Sciatic nerve (tissue), 2 donors: ENCODE measurements around the gene UBN2. TPM values are rescaled to one million over a fixed set of nuclear protein-coding genes. Genes with fewer than 3 reads are reported as not detected.
"Not testable (repeated sequence)": the region's sequence is repeated elsewhere in the genome, so short reads cannot be mapped to it uniquely, and the experiment has no call there.

ENCODE experiments used
- ATAC-seq: fragments of 200-7000 bp; cut with Tn5 transposase; one replicate; pipeline ENCODE4 v1.9.1; 2020; ENCODE audit warnings: mild to moderate bottlenecking, moderate library complexity
- DNase-seq: peaks from one replicate; pipeline ENCODE4 v3.0.0-alpha.2; 2020; ENCODE audit warnings: low spot score
- intact Hi-C: fragments of 100-400 bp; cut with DNase I; formaldehyde crosslinking; loops from one replicate; pipeline ENCODE4 v1.14.2; 2022
- total RNA-seq: library from RNA; stranded (reverse); fragmentation: NEBNext Ultra II Directional; extraction: Animal tissue kit (Norgen Biotek cat#: 25700); gene quantifications from one replicate; pipeline ENCODE4 v1.2.1, GENCODE V29; 2021
- donor health status: DM: no; HTN: no; CAD: no.
- donor health status: DM: no; HTN: no; CAD: no.

The UBN2 gene
- total RNA-seq, 1 donor from 2014 or later = 36.5 TPM

DNA sequence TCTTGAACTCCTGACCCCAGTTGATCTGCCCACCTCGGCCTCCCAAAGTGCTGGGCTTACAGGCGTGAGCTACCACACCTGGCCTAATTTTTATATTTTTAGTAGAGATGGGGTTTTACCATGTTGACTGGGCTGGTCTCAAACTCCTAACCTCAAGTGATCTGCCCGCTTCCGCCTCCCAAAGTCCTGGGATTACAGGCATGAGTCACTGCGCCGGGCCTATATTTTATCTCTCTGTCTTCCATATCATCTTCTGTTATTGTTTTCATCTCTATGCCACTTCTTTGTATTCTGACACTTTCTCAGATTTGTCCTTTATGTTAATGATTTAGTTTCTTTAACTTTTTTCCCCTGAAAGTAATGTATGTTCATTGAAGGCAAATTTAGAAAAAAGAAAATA, 55.1 kb downstream of the UBN2 start:
- intact Hi-C loops = no loop called here
- no peak for DNase-seq
- no peak for ATAC-seq

- ATAC-seq (no peak), DNase-seq (no peak)
- intact Hi-C loops = no loop called here
Measured at GRCh38 chr7:139292821-139293220, 61.8 kb downstream of the UBN2 start.

DNA sequence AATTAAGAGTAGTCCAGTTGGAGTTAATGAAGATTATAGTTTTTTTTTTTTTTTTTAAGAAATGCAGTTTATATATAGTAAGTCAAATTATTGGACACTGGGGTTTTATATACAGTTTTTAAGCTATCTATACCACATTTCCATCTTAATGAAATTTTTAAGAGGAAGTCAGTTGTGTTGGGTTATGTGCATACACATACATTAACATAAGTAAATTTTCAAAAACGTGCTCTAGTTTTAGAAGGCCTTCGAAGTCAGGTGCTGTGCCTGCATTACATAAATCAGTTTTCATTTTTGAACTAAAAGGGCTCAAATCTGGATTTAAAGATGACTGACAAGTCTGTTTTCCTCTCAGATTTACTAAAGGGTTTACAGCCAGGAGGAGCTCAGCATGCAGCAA, 62.5 kb downstream of the UBN2 start:
- ATAC-seq (no peak), DNase-seq (no peak)
- intact Hi-C loops = no loop called here

DNA sequence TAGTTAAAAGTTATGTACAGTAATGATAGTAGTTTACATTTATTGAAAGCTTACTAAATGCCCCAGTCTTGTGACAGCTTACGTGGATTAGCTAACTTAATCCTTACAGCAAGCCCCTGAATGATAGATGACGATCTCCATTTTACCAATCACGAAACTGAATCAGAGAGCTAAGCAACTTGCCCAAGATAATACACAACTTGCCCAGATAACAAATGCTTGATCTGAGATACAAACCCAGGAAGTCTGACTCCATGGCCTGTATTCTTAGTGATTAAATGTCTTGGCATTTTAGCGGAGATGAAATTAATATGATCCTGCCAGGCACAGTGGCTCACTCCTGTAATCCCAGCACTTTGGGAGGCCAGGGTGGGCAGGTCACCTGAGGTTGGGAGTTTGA, 63.2 kb downstream of the UBN2 start:
- ATAC-seq (no peak), DNase-seq (no peak)
- intact Hi-C loops = no loop called here

- ATAC-seq = no peak
- DNase-seq = no peak
- intact Hi-C loops = no loop called here
Measured at GRCh38 chr7:139294951-139295575, 64.0 kb downstream of the UBN2 start.

DNA sequence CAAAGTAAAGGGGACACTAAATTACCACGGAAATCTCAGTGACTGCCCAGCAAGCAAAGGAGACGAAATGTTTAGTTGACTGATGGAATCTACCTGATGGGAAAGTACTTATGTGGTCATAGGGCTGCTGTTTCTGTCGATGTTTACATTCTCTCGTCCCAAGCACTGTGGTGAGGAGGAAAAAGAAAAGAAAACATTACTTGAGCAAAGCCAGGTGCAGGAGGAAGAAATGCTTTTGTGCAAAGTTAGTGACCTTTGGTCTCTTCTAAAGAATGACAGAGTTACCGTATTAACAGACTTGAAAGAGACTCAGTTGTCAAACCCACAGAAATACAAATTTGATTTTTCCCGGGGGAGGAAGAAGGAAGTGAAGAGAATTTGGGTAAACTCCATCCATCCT, 66.8 kb downstream of the UBN2 start:
- intact Hi-C loops = no loop called here
- DNase-seq = no peak
- ATAC-seq = no peak

DNA sequence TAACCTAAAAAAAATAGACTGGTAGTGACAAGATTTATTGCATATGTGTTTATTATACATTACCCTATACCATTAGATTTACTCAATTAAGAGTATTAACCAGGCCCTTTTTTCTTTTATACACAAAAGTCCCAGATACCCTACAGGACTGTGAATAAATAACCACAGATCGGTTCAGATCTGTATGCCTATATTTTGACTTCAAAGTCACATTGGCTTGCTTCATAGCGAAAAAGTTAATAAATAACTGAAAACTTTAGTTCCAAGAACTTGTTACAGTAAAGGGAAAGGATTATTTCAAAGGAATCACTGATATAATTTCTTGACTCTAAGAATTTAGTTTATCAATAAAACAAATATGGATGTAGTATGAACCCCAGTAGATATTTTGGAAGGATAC, 68.3 kb downstream of the UBN2 start:
- ATAC-seq = no peak
- intact Hi-C loops = no loop called here
- DNase-seq = no peak

GRCh38 chr7:139300390-139300789, 69.4 kb downstream of the UBN2 start:
- DNase-seq (no peak), ATAC-seq (no peak)
- intact Hi-C loops = no loop called here

DNA sequence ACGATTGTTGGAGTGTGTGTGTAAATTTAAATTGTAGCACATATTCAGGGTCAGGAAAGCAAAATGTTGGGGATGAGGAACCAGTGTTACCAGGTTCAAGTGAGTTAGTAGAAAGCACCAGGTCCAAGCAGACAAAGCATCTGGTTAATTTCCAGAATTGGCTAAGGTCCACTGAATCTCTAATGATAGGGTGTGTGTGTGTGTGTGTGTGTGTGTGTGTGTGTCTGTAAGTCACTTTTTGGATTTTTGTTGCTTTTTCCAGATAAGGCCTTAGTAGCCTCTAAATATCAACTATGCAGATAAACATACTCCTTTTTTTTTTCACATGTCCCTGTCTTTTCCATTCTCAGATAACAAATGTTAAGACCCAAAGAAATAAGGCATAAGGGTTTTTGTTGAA, 73.5 kb downstream of the UBN2 start:
- ATAC-seq (no peak), DNase-seq (no peak)
- intact Hi-C loops = no loop called here

DNA sequence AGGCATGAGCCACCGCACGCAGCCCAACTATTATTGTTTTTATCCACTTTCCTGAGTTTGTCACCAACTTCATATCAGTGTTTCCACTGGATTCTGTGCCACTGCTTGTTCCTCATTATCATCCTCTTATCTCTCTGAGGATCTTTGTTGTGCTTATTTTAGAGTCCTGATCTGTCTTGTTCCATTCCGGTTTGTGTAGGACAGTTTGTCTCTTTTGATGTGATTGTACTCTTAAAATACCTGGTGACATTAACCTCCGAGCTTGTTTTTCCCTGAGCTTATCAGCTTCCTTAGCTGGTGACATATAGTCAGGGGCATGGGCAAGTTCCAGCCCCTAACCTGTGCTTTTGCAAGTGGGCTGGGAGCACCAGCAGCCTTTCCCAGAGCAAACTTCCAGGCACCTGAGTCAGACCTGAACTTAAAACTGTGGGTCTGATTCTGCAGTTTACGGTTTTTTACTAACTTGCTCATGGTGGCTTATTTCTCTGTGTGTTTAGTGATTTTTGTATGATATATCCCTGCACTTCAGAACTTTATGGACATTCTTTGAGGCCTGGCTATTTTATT, 87.0 kb downstream of the UBN2 start:
- ATAC-seq (no peak), DNase-seq (no peak)
- intact Hi-C loops = no loop called here

GRCh38 chr7:139321071-139321745, 90.2 kb downstream of the UBN2 start:
- ATAC-seq (no peak), DNase-seq (no peak)
- intact Hi-C loops = no loop called here

DNA sequence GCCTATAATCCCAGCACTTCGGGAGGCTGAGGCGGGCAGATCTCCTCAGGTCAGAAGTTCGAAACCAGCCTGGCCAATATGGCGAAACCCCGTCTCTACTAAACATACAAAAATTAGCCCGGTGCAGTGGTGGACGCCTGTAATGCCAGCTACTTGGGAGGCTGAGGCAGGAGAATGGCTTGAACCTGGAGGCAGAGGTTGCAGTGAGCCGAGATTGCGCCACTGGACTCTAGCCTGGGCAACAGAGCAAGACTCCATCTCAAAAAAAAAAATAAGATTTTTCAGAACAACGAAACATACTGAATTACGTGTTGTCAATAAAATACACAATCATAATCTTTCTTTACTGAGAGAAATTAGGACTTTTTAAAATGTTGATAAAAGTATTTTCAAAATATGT, 93.7 kb downstream of the UBN2 start:
- DNase-seq, intact Hi-C loops, ATAC-seq: not testable (repeated sequence)

DNA sequence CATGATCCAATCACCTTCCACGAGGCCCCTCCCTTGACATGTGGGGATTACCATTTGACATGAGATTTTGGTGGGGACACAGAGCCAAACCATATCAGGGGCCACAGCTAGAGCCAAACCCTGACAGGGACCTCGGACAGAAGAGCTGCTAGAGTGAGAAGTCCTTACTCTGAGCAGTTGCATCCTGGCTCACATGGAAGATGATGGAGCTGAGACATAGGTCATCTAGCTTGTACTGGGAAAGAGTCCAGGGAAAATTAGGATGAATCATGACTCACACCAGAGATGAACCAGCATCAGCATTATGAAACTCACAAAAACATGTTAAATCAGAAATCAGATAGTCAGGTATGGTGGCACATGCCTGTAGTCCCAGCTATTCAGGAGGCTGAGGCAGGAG, 97.3 kb downstream of the UBN2 start:
- no peak for DNase-seq
- intact Hi-C loops = no loop called here
- no peak for ATAC-seq

GRCh38 chr7:139329119-139329518, 98.1 kb downstream of the UBN2 start:
- intact Hi-C loops = no loop called here
- ATAC-seq (no peak), DNase-seq (no peak)

- no peak for ATAC-seq
- no peak for DNase-seq
- intact Hi-C loops = no loop called here
Measured at GRCh38 chr7:139330333-139331030, 99.4 kb downstream of the UBN2 start.

GRCh38 chr7:139332697-139333359, 101.8 kb downstream of the UBN2 start:
- no peak for ATAC-seq
- intact Hi-C loops = no loop called here
- no peak for DNase-seq

DNA sequence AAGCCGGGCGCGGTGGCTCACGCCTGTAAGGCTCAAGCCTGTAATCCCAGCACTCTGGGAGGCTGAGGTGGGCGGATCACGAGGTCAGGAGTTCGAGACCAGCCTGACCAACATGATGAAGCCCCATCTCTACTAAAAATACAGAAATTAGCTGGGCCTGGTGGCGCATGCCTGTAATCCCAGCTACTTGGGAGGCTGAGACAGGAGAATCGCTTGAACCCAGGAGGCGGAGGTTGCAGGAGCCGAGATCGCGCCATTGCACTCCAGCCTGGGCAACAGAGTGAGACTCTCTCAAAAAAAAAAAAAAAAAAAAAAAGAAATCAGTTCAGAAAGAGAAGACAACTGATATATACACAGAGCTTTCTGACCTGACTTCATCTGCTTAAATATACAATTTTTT, 102.4 kb downstream of the UBN2 start:
- intact Hi-C loops, DNase-seq, ATAC-seq: not testable (repeated sequence)

GRCh38 chr7:139334399-139335150, 103.5 kb downstream of the UBN2 start:
- ATAC-seq = no peak
- intact Hi-C loops = loop anchor here (5.0 kb wide), 1 partner anchor 732 kb away; no protein-coding TSS in a partner anchor
- DNase-seq = no peak

DNA sequence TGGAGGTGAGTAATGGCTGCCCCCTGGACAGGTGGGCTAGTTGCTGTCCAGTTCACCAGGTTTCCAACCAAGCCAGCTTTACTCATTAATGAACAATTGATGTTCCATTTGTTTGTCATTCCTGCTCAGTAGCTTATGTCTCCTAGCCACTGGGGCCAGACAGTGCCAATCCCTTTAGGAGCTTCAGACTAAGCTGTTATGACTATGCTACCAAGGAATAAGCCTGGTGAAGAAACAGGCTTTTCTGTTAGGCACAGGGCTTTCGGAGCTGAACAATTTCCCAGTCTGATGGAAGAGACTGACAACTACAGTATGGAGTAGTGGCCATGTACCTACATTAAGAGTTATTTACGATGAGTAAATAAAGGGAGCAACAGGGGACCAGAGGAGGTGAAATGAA, 108.0 kb downstream of the UBN2 start:
- DNase-seq = no peak
- no peak for ATAC-seq
- intact Hi-C loops = loop anchor here (5.0 kb wide), 1 partner anchor 737 kb away; no protein-coding TSS in a partner anchor
